Forelimb muscle (tissue), 1 donor: ENCODE results near the gene BFSP1. TPM values are rescaled to one million over a fixed set of nuclear protein-coding genes. Genes with fewer than 3 reads are reported as not detected.

Source experiments
- DNase-seq: peaks from one replicate; pipeline ENCODE4 v3.0.0-alpha.2; 2013; ENCODE audit warnings: low read depth
- polyA plus RNA-seq: library from polyadenylated mRNA; unstranded; fragments of 120-200 nt; gene quantifications from one replicate; pipeline ENCODE4 v1.2.1, GENCODE V29; 2013; ENCODE audit not compliant: insufficient read length

The BFSP1 gene
- polyA plus RNA-seq, 1 donor, result 2.1 TPM

DNA sequence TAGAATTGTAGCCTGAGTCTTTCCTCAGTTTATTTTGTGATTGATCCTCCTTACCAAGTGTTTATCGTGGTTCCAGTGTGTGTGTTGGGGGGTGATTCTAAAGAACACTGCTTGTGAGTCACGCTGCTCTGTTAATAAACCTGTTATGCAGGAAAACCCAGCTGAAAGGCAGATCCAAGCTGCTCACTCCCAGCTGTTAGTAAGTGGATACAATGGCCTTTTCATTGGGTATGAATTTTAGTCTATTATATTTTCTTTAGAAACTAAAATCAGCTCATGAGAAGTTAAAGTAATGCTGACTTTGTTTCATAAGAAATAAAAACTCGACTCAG, 26.5 kb upstream of the BFSP1 start:
- no peak for DNase-seq

DNA sequence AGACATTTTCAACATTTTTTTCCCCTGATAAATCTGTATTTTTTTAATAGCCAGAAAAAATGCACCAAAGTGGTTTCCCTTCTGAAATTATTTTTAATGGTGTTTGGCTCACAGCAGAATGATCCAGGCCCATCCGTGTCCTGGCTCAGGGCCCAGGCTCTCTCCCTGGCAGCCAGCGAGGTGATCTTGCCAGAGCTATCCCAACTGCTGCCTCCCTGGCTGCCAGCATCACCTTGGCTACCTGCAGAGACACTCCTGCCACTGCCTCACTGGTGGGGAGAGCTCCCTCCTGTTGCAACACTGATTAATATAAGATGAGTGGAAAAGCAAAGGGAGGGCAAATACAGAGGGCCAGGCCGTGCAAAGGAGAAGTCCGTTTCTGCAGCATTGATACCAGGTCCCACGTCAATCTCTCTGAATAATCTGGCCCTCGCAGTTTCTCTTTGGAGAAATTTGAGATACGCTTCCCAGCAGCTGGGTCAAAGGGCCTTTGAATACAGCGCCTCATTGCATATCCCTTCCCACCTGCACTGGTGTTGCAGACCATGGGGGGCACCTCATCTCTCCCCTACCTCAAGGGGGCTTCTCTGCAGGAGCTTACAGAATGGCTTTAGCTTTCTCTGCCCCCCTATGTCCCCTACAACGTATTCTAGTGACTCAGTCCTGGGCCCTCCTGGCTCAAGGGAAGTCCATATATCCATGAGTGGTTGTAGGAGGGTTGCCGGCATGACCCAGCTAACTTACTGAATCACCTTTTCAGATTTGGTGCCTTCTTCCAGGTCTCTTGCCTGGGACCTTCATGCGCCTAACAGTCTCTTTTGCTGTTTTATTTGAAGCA, 25.9 kb upstream of the BFSP1 start:
- DNase-seq, result no peak

DNA sequence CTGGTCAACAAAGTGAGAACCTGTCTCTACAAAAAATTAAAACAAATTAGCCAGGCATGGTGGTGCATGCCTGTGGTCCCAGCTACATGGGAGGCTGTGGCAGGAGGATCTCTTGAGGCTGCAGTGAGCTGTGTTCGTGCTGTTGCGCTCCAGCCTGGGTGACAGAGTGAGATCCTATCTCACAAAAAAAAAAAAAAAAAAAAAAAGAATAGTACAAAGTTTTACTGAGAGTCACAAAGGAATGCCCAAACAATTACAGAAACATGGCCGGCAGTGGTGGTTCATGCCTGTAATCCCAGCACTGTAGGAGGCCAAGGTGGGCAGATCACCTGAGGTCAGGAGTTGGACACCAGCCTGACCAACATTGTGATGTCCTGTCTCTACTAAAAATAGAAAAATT, 23.9 kb upstream of the BFSP1 start:
- no peak for DNase-seq

DNA sequence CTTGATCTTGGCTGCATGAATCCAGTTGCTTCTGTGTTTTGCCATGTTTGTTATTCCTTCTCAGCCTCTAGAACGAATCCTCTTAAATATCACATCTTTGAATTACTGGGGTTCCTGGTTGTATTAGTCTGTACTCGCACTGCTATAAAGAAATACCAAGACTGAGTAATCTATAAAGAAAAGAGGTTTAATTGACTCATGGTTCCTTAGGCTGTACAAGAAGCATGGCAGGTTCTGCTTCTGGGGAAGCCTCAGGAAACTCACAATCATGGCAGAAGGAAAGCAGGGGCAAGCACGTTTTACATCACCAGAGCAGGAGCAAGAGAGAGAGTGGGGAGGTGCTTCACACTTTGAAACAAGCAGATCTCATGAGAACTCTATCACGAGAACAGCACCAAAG, 18.0 kb upstream of the BFSP1 start:
- DNase-seq, result no peak

DNA sequence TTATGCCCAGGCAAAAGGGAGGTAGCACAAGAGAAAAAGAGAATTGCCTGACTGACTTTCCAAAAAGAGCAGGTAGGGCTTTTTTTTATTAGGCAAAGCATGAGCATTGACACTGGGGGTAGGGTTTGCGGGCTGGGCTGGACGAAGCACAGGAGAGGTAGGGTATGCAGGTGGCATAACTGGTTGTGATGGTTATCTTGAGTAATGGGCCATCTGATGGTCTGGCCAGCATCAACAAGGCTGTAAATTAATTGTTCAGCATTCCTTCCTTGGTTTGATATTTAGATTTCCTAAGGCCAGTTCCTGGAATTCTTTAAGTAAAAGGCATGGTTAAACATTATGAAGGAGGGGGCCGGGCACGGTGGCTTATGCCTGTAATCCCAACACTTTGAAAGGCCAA, 13.9 kb upstream of the BFSP1 start:
- no peak for DNase-seq

DNA sequence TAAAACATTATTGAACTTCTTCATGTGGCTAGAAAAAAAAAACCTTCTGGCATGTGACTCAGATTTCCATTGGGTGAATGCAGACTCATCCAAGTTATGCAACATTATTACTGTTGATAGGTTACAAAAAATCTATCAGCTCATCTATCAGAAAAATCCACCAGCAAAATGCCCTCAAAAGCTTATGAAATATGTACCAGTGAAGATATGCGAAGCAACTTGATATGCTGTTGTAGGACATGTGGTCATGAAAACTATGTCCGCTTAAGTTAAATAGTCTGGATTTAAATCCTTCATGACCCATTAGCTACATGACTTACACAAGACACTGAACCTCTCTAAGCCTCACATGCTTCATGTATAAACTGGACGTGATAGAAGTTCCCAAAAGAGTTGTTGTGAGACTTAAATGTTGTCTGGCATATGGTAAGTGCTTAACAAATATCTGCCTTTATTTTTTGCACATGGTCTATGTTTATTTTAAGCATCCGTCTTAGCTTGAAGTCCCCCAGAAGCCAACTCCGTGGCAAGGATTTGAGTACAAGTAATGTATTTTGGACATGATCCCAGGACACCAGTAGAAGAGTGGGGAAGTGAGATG, 12.5 kb upstream of the BFSP1 start:
- DNase-seq, result peak; percentile 31

DNA sequence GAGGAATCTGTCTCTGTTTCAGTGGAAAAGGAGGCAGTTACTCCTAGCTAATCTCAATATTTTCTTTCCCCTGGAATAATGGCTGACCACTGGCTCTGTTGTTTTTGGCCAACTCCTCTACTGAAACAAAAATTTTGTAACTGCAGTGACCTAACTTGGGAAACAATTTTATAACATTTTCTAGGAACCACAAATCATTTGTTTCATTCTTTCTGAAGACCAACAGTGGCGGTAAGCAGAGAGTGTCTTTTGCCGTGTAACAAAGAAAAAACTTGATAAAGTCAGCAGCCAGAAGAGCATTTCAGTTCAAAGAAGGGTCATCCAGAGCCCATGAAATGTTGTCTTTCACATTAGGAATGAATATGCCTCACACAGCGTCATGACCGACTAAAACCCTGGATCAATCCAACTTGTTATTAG, 11.8 kb upstream of the BFSP1 start:
- no peak for DNase-seq

DNA sequence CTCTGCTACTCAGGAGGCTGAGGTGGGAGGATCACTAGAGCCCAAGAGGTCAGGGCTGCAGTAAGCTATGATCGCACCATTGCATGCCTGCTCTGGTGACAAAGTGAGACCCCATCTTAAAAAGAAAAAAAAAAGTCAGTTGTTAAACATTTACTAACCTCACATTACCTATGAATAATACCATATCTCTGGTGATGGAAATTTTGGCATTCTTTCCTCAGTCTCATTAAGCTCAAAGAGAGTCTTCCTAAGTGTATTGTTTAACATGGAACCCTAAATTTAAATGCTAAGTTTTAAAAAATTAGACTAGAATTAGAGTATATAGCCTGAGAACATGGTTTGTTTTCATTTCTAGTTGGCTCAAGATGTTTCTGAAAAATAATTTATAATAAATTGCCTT, 11.3 kb upstream of the BFSP1 start:
- no peak for DNase-seq

DNA sequence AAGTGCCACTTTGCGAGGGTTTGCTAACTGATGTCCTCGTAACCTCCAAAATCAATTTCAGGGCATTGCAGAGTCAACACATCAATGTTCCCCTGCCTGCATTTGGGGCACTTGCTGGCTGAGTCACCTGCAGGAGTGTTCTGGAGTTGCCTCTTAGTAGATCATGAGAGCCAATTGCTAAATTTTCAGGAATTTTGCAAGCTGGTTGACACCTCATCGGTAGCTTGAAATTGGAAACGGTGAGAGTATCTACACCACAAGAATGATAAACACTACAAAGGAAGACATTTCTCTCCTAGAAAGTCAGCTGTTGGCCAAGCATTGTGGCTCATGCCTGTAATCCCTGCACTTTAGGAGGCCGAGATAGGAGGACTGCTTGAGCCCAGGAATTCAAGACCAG, 10.8 kb upstream of the BFSP1 start:
- DNase-seq, result no peak

DNA sequence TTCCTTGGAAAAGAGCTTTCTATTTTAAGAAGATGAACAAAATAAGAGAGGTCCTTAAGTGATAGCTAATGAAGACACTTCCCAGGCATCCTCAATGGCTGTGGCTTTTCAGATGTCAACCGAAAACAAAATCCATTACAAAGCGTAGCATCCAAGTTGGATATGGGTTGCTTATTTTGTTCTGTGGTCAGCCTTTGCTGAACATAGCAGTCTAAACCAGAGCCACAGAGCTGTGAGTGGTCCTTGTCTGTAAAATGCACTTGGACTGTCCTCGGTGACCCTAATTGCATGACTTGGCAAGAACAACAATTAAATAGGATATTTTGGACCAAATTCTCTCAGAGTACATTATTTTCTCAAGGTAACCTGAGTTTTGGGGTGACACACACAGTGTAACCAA, 10.4 kb upstream of the BFSP1 start:
- DNase-seq, result no peak

DNA sequence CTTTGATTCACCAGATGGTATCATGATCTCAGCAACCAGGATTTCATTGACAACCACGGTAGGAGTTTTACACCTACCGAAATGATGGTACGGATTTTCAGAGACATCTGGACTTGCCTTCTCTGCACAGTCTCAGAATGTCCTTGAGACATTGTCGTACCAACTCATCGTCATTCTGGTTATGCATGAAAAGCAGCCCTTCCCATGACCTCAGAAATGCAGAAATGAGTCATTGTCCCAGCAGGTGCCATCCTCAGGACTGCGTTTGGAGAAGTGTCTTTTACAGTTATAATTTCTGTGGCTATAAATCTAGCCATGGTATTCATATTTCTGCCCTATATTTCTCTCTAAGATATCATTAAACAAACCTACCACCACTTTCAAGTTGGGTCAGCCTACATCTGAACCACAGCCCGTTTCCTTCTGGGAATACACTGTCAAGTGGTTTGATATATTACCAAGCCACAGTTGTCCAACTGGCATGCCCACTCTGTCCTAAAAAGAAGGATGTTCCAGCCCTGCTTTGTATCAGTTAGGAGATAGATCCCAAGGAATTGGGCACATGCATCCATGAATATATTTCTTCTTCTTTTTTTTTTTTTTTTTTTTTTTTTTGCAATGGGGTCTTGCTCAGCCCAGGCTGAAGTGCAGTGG, 7.5 kb upstream of the BFSP1 start:
- no peak for DNase-seq

DNA sequence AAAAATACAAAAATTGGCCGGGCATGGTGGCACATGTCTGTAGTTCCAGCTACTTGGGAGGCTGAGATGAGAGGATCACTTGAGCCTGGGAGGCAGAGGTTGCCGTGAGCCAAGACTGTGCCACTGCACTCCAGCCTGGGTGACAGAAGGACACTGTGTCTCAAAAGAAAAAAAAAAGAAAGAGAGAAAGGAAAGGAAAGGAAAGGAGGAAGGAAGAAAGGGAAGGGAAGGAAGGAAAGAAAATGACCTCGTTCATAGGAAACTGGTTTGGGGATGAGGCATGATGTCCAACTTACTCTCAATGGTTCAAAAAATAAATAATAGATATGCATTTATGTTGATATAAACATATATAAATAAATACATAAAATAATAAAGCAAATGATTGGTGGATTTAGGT, 6.8 kb upstream of the BFSP1 start:
- DNase-seq, result no peak

DNA sequence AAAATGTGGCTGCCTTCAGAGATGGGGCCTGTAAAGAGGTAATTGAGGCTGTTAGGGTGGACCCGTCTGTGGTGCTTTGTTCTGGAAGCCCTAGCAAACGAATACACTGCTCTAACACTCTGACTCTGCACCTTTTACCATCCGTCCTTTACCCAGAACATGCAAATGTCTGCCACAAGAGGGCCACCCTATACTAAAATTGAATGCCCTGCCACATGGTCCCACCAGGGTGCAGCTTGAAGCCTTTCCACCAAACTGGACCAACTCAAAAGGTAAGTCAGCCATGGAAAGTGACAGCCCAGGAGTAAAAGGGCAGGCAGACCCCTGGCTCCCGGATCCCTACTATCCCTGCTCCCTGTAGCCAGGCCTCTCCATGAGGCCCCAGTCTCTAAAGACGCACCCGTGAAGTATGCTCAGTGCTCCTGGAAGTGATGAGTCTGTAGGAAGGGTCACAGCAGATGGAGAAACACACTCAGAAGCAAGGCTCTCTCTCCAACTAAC, 5.8 kb upstream of the BFSP1 start:
- DNase-seq, result no peak

DNA sequence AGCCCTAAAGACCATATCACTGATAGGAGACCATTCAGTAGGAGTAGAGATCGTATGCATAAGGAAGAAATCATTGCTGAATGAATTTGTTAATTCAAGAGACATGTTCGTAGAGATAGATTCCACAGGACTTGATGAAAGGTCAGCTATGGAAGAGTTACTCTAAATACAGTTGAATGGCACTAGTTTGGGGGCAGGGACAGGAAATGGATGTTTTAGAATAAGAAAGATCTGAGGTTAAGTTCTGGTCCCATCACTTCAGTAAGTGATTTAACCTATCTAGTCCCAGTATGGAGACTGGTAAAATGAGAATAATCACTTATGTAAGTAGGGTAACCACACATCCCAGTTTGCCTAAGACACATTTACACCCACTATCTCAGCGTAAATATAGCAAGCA, 2.9 kb upstream of the BFSP1 start:
- no peak for DNase-seq

DNA sequence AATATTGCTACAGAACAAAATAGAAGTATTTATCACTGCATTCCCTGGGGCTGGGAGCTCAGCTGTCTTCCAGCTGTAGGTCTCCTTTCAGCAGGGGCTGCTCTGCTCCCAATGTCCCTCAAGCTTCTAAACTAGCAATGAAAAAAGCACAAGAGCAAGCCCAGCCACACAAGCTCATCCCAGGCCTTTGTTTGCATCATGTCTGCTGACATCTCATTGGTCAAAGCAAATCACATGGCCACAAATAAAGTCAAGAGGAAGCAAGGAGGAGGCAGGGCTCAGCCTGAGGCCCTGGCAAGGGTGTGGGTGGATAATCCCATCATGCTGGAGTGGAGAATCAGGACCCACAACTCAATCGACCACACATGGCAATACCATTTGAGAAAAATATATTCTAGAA, 2.2 kb upstream of the BFSP1 start:
- no peak for DNase-seq

DNA sequence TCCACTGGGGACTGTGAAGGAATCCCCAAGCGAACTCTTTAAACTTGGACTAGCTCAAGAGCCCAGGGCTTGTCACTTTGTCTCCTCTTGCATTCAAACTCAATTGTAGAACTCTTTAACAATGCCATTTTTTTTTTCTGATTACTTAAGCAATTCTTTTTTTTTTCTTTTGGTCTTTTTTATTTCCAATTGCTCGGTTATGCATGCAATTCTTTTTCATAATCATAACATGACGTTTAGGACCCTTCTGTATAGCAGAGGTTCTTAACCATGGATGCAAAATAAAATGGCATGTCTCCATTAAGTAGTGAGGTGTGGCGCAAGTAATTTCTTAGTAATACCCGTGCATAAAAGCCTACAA, 466 bp upstream of the BFSP1 start:
- DNase-seq, result no peak

DNA sequence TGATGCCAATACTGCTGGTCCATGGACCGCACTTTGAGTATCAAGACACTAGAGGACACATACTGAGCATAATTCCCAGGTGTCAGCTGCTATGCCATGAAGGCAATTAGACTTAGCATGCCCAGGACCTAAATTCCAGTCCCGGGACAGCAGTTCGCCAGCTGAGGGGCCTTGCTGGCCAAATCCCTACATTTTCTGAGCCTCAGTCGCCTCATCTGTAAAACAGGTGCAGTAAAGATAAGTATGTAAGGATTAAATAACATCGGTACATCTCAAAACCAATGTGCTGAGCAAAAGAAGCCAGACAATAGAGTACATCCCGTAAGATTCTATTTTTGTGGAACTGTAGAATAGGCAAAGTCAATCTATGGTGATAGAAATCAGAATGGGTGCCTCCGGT, 1.0 kb downstream of the BFSP1 start:
- no peak for DNase-seq

DNA sequence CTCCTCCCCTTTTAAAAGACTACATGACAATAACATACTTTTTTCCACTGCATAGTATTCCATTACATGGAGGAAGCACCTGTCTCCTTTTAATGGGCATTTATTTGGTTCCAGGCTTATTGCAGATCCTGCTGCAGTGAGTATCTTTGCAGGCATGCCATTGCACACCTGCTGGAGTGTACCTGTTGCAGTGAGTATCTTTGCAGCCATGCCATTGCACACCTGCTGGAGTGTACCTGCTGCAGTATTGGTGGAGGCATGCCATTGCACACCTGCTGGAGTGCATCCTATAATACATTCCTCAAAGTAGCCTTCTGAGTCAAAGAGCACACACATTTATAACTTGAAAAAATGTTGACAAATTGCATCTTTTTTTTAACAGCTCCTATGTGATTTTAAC, 1.6 kb downstream of the BFSP1 start:
- no peak for DNase-seq

DNA sequence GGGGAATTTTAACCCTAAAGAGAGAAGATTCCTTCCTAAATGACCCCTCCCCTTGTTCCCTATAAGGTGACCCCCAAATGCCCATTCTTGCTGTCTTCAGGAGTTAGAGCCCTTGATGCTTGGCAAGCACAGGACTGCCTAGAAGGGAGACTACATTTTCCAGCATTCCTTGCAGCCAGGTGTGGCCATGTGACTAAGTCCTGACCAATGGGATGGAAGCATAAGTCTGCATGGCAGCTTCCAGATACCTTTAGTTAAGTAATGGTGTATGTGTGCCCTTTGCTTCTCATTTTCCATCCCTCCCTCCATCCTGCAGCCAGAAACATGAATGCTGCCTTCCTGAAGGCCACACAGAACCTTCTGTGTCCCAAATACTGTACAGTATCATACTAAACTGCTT, 5.5 kb downstream of the BFSP1 start:
- DNase-seq, result no peak

DNA sequence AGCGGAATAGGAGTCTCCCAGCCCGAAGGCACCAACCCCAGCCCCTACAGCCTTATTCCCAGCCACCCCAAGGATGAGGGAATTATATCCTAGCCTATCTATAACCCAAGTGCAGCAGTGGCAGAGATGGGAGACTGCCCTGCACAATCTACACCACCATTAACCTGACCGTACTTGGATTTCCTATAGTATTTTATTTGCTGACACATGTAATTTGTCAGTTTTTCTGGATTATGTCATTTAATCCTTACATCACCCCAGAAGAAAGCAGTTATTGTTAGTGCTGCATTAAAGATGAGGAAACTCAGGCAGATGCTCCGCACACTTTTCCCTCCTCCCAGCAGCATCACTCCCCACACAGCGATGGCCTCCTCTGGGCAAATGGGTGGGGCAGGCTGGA, 6.0 kb downstream of the BFSP1 start:
- DNase-seq, result no peak

DNA sequence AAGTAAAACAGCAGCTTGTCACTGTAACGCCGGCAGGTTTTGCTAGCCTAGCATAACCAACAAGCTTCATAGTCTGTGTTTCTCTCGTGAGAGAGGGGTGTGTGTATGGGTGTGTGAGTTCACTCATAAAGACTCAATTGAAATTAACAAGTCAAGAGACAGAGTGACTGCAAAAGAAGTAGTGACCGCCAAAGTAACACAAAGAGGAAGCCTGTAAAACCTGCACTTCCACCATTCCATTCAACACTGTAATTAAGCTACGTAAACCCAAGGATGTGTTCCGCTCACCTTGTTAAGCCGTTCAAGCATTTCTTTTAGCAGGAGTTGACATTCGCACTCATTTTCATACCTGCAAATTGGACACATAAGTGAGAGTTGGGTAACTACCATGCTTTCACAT, 6.6 kb downstream of the BFSP1 start:
- no peak for DNase-seq

DNA sequence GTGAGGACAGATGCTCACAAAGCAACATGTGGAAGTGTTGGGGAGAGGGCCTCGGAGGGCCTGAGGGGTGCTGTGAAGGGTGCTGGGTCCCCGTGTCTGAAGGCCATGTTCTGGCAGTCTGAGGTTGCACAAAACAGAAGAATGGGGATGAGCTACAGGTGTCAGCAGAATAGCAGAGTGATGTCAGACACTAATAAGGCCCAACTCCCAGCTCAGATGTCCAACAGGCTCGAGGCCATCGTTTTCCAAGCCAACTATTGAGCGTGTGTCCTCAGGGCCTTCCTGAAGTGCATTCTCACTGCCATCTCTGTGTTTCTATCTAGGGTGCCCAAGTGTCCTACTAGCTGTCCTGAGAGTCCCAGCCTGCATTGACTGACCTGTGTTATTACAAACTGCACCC, 7.9 kb downstream of the BFSP1 start:
- no peak for DNase-seq

DNA sequence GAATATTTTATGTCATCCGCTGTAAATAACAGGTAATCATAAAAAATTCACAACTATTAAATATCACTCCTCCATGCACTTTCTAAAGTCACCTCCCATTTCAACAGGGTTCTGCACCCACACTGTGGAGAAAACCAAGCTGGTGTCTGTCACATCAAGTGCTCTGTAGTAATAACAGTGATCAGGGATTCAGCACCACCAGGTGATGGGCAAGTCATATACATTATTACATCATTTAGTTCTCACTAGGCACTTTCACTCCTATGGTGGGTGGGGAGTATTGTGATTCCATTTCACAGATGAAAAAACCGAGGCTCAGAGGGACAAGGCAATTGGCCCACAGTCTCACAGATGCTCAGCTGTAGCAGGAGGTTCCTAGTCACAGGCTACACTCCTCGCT, 8.7 kb downstream of the BFSP1 start:
- no peak for DNase-seq
